OCI-LY7 (cell line): ENCODE measurements around the gene TSPAN31. TPM values are rescaled to one million over a fixed set of nuclear protein-coding genes. Genes with fewer than 3 reads are reported as not detected.

ENCODE experiments used
- BruUV-seq: library from RNA; stranded (reverse); fragments of 400-500 nt; replicated peaks from 2 replicates; lab custom pipeline; 2021; lab: Mats Ljungman, UMichigan
- CTCF ChIA-PET: fragments of 300-600 bp; sonication (Branson Sonifier 250); formaldehyde crosslinking; loops from one replicate; lab custom pipeline; 2022; ENCODE audit warnings: antibody characterized with exemption; ENCODE audit not compliant: unreplicated experiment; lab: Charles Lee
- POLR2A ChIA-PET: fragments of 300-600 bp; sonication (Branson Sonifier 250); formaldehyde crosslinking; loops from one replicate; lab custom pipeline; 2022; ENCODE audit warnings: antibody characterized with exemption; lab: Charles Lee
- DNase-seq: peaks from one replicate; pipeline ENCODE4 v3.0.0-alpha.2; 2015; ENCODE audit warnings: low spot score
- H2AFZ ChIP-seq: fragments of 200-600 bp; sonication (generic), shearing (Covaris generic); 2 replicates; pipeline ENCODE4 v1.6.1; 2014; ENCODE audit warnings: mild to moderate bottlenecking, antibody characterized with exemption, low read length, moderate library complexity
- H3K27ac ChIP-seq: fragments of 200-600 bp; sonication (generic); 2 replicates; pipeline ENCODE4 v1.5.1; 2014; ENCODE audit warnings: mixed run types, low read depth, mild to moderate bottlenecking, moderate library complexity, low read length, inconsistent platforms; ENCODE audit not compliant: poor library complexity, severe bottlenecking
- H3K36me3 ChIP-seq: fragments of 200-600 bp; sonication (generic); 2 replicates; pipeline ENCODE4 v1.6.1; 2014; ENCODE audit warnings: mild to moderate bottlenecking, antibody characterized with exemption, low read length, moderate library complexity, mixed read lengths; ENCODE audit not compliant: insufficient read depth
- H3K4me1 ChIP-seq: fragments of 200-600 bp; sonication (generic); 2 replicates; pipeline ENCODE4 v1.5.1; 2014; ENCODE audit warnings: mild to moderate bottlenecking, low read length; ENCODE audit not compliant: insufficient read depth, poor library complexity, severe bottlenecking
- H3K4me2 ChIP-seq: fragments of 200-600 bp; sonication (generic); 2 replicates; pipeline ENCODE4 v1.6.1; 2014; ENCODE audit warnings: mild to moderate bottlenecking, low read length
- H3K4me3 ChIP-seq: fragments of 200-600 bp; sonication (generic); 2 replicates; pipeline ENCODE4 v1.5.1; 2014; ENCODE audit warnings: mild to moderate bottlenecking, low read depth, low read length; ENCODE audit not compliant: poor library complexity, severe bottlenecking
- H3K79me2 ChIP-seq: fragments of 200-600 bp; sonication (generic); 2 replicates; pipeline ENCODE4 v1.6.1; 2016; ENCODE audit warnings: low read depth, mild to moderate bottlenecking, low read length, moderate library complexity, mixed read lengths; ENCODE audit not compliant: insufficient read depth
- H3K9me2 ChIP-seq: fragments of 200-600 bp; sonication (generic); 2 replicates; pipeline ENCODE4 v1.6.1; 2016; ENCODE audit warnings: mild to moderate bottlenecking, low read length, mixed read lengths; ENCODE audit not compliant: insufficient read depth
- H3K9me3 ChIP-seq: fragments of 200-600 bp; sonication (generic); 2 replicates; pipeline ENCODE4 v1.6.1; 2014; ENCODE audit warnings: mild to moderate bottlenecking, mixed run types, low read length, mixed read lengths
- H4K20me1 ChIP-seq: fragments of 200-600 bp; sonication (generic); 2 replicates; pipeline ENCODE4 v1.6.1; 2014; ENCODE audit warnings: mild to moderate bottlenecking, antibody characterized with exemption, low read length, moderate library complexity, mixed read lengths; ENCODE audit not compliant: insufficient read depth
- EZH2phosphoT487 ChIP-seq: fragments of 200-600 bp; sonication (generic); IDR thresholded peaks from 2 replicates; pipeline ENCODE4 v1.6.1; 2018; ENCODE audit warnings: low read depth, borderline replicate concordance, mild to moderate bottlenecking, mixed run types, antibody characterized with exemption, low read length, moderate library complexity, mixed read lengths
- intact Hi-C: fragments of 100-400 bp; cut with micrococcal nuclease; formaldehyde crosslinking; loops from one replicate; pipeline ENCODE4 v1.10.0; 2022; ENCODE audit not compliant: unreplicated experiment
- total RNA-seq, 2 experiments: library from RNA; depleted of rRNA in 1 of 2; stranded (reverse); fragments of >200 nt in 1 of 2; shearing (Covaris generic) in 1 of 2; gene quantifications; 2 replicates each; pipeline ENCODE4 v1.2.3, GENCODE V29; 2014 to 2022
- TF ChIP-seq, protein P1 (sequence below): fragments of 200-600 bp; sonication (generic); conservative IDR thresholded peaks from 2 replicates; pipeline ENCODE4 v1.5.1; 2014; ENCODE audit warnings: mild to moderate bottlenecking, antibody characterized with exemption, low read length, moderate library complexity, mixed read lengths

Gene TSPAN31
- total RNA-seq, 2 experiments from 2014 or later = 2.4 to 6.4 TPM

DNA sequence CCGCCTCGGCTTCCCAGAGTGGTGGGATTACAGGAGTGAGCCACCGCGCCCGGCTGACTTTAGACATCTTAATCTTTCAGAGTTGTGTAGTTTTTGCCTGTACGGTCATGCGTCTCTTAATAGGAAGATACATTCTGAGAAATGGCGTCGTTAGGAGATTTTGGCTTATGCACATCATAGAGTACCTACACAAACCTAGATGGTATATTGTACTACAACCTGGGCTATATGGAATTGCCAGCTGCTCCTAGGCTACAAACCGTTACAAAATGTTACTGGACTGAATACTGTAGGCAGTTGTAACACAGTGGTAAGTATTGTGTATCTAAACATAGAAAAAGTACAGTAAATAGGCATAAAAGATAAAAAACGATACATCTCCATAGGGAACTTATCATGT lies 39.0 kb downstream of the TSPAN31 start:
- no peak overlapping the region for H3K27ac ChIP-seq
- TSS peak; percentile 77 for BruUV-seq
- TF ChIP-seq, protein P1, sequence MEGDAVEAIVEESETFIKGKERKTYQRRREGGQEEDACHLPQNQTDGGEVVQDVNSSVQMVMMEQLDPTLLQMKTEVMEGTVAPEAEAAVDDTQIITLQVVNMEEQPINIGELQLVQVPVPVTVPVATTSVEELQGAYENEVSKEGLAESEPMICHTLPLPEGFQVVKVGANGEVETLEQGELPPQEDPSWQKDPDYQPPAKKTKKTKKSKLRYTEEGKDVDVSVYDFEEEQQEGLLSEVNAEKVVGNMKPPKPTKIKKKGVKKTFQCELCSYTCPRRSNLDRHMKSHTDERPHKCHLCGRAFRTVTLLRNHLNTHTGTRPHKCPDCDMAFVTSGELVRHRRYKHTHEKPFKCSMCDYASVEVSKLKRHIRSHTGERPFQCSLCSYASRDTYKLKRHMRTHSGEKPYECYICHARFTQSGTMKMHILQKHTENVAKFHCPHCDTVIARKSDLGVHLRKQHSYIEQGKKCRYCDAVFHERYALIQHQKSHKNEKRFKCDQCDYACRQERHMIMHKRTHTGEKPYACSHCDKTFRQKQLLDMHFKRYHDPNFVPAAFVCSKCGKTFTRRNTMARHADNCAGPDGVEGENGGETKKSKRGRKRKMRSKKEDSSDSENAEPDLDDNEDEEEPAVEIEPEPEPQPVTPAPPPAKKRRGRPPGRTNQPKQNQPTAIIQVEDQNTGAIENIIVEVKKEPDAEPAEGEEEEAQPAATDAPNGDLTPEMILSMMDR = no peak
- no peak for TF ChIP-seq EZH2phosphoT487
- peaks cover 25% of the 10 kb centered on the region for H3K79me2 ChIP-seq
- H3K4me3 ChIP-seq = no peak overlapping the region
- peaks cover 20% of the 10 kb centered on the region for H3K4me1 ChIP-seq
- peak overlapping the region; percentile 56 for H3K4me2 ChIP-seq
- POLR2A ChIA-PET = interaction anchor here (0.8 to 1.2 kb wide), 3 partner anchors 11 to 19 kb away, joined by 3 to 5 read pairs (median 3); partner anchors contain the start of genes EEF1AKMT3 and METTL1
- no peak for DNase-seq
- no peaks in the 10 kb centered on the region for H4K20me1 ChIP-seq
- no peak overlapping the region for H2AFZ ChIP-seq
- peaks cover 46% of the 10 kb centered on the region for H3K36me3 ChIP-seq
- CTCF ChIA-PET = no interaction called here
- no peaks in the 10 kb centered on the region for H3K9me2 ChIP-seq
- H3K9me3 ChIP-seq = no peaks in the 10 kb centered on the region
- intact Hi-C loops = loop anchor here (5.0 kb wide), 1 partner anchor 123 kb away; no protein-coding TSS in a partner anchor

DNA sequence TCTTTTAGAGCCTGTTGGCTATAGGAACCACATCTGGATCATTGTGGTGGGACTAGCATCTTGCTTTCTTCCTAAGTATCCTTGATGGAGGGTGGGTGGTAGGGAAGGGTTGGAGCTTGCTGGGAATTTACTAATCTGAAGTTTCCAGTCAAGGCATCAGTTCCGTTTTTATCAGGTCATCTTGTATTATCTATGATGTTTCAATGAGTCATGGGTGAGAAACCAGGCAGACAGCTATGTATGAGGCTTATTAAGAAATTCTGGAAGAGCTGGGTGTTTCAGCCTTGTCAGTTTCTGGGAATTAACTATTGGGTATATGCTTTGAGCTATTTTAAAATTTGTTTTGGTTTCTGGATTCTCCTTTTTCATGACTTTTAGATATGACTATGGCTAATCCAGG lies 49.1 kb downstream of the TSPAN31 start:
- CTCF ChIA-PET = interaction anchor here (1.2 kb wide), 1 partner anchor 11 kb away, joined by 4 read pairs; no protein-coding TSS in a partner anchor
- intact Hi-C loops = no loop called here
- BruUV-seq = no TSS peak
- POLR2A ChIA-PET = interaction anchor here (0.5 to 2.1 kb wide), 3 partner anchors 14 to 37 kb away, joined by 3 to 4 read pairs (median 4); no protein-coding TSS in a partner anchor
- TF ChIP-seq EZH2phosphoT487 = no peak
- TF ChIP-seq, protein P1 = no peak
- H3K9me3 ChIP-seq = no peaks in the 10 kb centered on the region
- H3K36me3 ChIP-seq = peaks cover 90% of the 10 kb centered on the region
- no peak overlapping the region for H3K27ac ChIP-seq
- H3K4me1 ChIP-seq = no peaks in the 10 kb centered on the region
- H4K20me1 ChIP-seq = no peaks in the 10 kb centered on the region
- no peak overlapping the region for H3K4me3 ChIP-seq
- no peaks in the 10 kb centered on the region for H3K9me2 ChIP-seq
- no peak for DNase-seq
- no peaks in the 10 kb centered on the region for H3K79me2 ChIP-seq
- H3K4me2 ChIP-seq = no peak overlapping the region
- no peak overlapping the region for H2AFZ ChIP-seq

DNA sequence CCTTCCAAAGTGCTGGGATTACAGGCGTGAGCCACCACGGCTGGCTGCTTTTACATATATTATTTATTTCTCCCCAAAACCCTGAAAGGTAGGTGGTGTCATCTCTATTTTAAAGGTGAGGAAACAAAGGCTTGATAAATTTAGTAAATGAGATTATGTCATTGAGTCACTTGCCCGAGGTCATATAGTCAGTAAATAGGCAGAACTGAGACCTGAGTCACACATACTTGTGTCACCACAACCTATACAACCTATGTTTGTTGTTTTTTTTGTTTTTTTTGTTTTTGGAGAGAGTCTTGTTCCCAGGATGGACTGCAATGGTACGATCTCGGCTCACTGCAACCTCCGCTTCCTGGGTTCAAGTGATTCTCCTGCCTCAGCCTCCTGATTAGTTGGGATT lies 50.5 kb downstream of the TSPAN31 start:
- peaks cover 90% of the 10 kb centered on the region for H3K36me3 ChIP-seq

More for the DNA sequence above, 50.5 kb downstream of the TSPAN31 start:
- no peaks in the 10 kb centered on the region for H3K9me2 ChIP-seq
- no peaks in the 10 kb centered on the region for H3K9me3 ChIP-seq
- no peak overlapping the region for H3K27ac ChIP-seq
- intact Hi-C loops = no loop called here
- BruUV-seq = no TSS peak
- H4K20me1 ChIP-seq = no peaks in the 10 kb centered on the region
- no peak overlapping the region for H2AFZ ChIP-seq
- CTCF ChIA-PET = no interaction called here
- no peak overlapping the region for H3K4me3 ChIP-seq
- no peaks in the 10 kb centered on the region for H3K4me1 ChIP-seq
- DNase-seq = no peak
- POLR2A ChIA-PET = no interaction called here
- TF ChIP-seq, protein P1 = no peak
- TF ChIP-seq EZH2phosphoT487 = no peak
- H3K4me2 ChIP-seq = no peak overlapping the region
- no peaks in the 10 kb centered on the region for H3K79me2 ChIP-seq
